Measurements from ENCODE around the gene KRTAP7-1. TPM values are rescaled to one million over a fixed set of nuclear protein-coding genes. Genes with fewer than 3 reads are reported as not detected.

The KRTAP7-1 gene
- total RNA-seq, 1 experiment from 2014 or later, result not detected

GRCh38 chr21:30800605-30801004, 29.0 kb downstream of the KRTAP7-1 start:
- Mint-ChIP-seq H3K27ac (no peak overlapping the region), H3K4me1 (no peaks in the 10 kb centered on the region), H3K4me3 (no peak overlapping the region; a peak in 1 of 5 replicates), H3K36me3 (ENCODE audit: insufficient read depth in 1 of 3, low read depth in 3 of 3) (peaks cover 0 to 7% (median 0%) of the 10 kb centered on the region in 3 experiments; a peak in 2 of 7 replicates), H3K9me3 (no peaks in the 10 kb centered on the region; a peak in 2 of 5 replicates), H3K27me3 (ENCODE audit: low read depth) (no peaks in the 10 kb centered on the region)
- Histone ChIP-seq H3K18ac (ENCODE audit: insufficient read length, low read depth, low read length) (no peak overlapping the region), H2BK15ac (ENCODE audit: low read depth, low read length) (no peak overlapping the region), H3K27me3 (ENCODE audit: insufficient read depth, low read length) (no peaks in the 10 kb centered on the region), H4K91ac (ENCODE audit: insufficient read length, low read depth, low read length) (no peak overlapping the region), H2BK120ac (ENCODE audit: low read depth, low read length, poor library complexity, severe bottlenecking) (no peak overlapping the region), H2BK20ac (ENCODE audit: low read depth, low read length, poor library complexity, severe bottlenecking) (no peak overlapping the region), H3K4ac (ENCODE audit: low read depth, low read length) (no peak overlapping the region), H4K8ac (replicated peaks; ENCODE audit: insufficient read length, low read depth, low read length) (no peak overlapping the region), H4K5ac (ENCODE audit: insufficient read length, low read depth, low read length) (no peak overlapping the region), H3K27ac (ENCODE audit: insufficient read length, low read depth, low read length) (no peak overlapping the region), H3K9me3 (ENCODE audit: control insufficient read depth, low read depth, low read length) (no peaks in the 10 kb centered on the region), H3K4me1 (ENCODE audit: insufficient read depth, low read length) (no peaks in the 10 kb centered on the region), H4K20me1 (ENCODE audit: control insufficient read depth, insufficient read depth, insufficient read length) (no peaks in the 10 kb centered on the region), H2AK5ac (ENCODE audit: insufficient read length, low read length) (no peak overlapping the region), H3K4me2 (ENCODE audit: insufficient read depth, insufficient read length, low read length) (no peak overlapping the region), H2AFZ (ENCODE audit: low read length) (no peak overlapping the region), H3T11ph (ENCODE audit: low read length) (no peak overlapping the region), H3K9ac (ENCODE audit: extremely low read depth, insufficient read length, low read length) (no peak overlapping the region), H3K23ac (ENCODE audit: insufficient read length, low read depth, low read length) (no peak overlapping the region), H3K14ac (ENCODE audit: insufficient read depth, low read length) (no peak overlapping the region), H3K79me1 (ENCODE audit: insufficient read depth, low read depth, low read length, poor library complexity, severe bottlenecking) (no peaks in the 10 kb centered on the region), H3K79me2 (ENCODE audit: insufficient read depth, low read length) (no peaks in the 10 kb centered on the region), H3K56ac (ENCODE audit: insufficient read length, low read depth, low read length) (no peak overlapping the region), H3K23me2 (ENCODE audit: insufficient read length, low read depth, low read length, poor library complexity, severe bottlenecking) (no peaks in the 10 kb centered on the region), H2BK5ac (ENCODE audit: insufficient read length, low read length) (no peak overlapping the region), H2BK12ac (ENCODE audit: insufficient read length, low read depth, low read length) (no peak overlapping the region)
- no peak for TF ChIP-seq CTCF (conservative IDR thresholded peaks at IDR 0.05)
- no CpG with 5 or more reads among the region's 1 CpG for WGBS (ENCODE audit: extremely low coverage, insufficient read length, low lambda C conversion rate)
- DNase-seq, result no peak
